ENCODE data around the gene BCOR. TPM values are rescaled to one million over a fixed set of nuclear protein-coding genes. Genes with fewer than 3 reads are reported as not detected.

The BCOR gene
- polyA plus RNA-seq, 1 of the 3 experiments (the other 2 are of a cell fraction) = 8.8 TPM

- Histone ChIP-seq H3K9me2 (no peaks in the 10 kb centered on the region), H3K9me3 (no peaks in the 10 kb centered on the region), H3K79me2 (ENCODE audit: insufficient read depth) (peaks cover 52% of the 10 kb centered on the region), H3K36me3 (replicated peaks in 1 of 2; ENCODE audit: control insufficient read depth in 1 of 2, insufficient read depth in 2 of 2, low read length in 1 of 2) (peaks cover 0 to 12% of the 10 kb centered on the region in 2 experiments), H3F3A (replicated peaks; ENCODE audit: insufficient read depth) (no peaks in the 10 kb centered on the region), H3K27me3 (ENCODE audit: insufficient read depth) (peaks cover 9% of the 10 kb centered on the region; the same call in 1 of the 2 replicates), H3K4me2 (no peak overlapping the region), H3K4me3 (ENCODE audit: low read depth in 2 of 2, low read length in 1 of 2) (no peak overlapping the region), H3K9ac (no peak overlapping the region), H2AFZ (ENCODE audit: low read depth) (no peak overlapping the region), H3K4me1 (ENCODE audit: control insufficient read depth in 1 of 2, insufficient read depth in 2 of 2, low read depth in 1 of 2, low read length in 1 of 2) (peaks cover 0 to 58% of the 10 kb centered on the region in 2 experiments; a peak in 1 of 4 replicates), H4K20me1 (ENCODE audit: insufficient read depth) (peaks cover 54% of the 10 kb centered on the region), H3K27ac (ENCODE audit: low read depth in 2 of 2, low read length in 1 of 2) (peak overlapping the region in 1 of 2 experiments; percentile 55; a peak in 1 of 4 replicates)
- POLR2A ChIA-PET = no interaction called here
- WGBS (ENCODE audit: low lambda C conversion rate) = 36% methylated on average over 4 of the region's 9 CpGs
- CTCF ChIA-PET = no interaction called here
- no peak for DNase-seq
- TF ChIP-seq SIN3A (IDR thresholded peaks at IDR 0.05; ENCODE audit: borderline replicate concordance, low read depth, low read length) = no peak
- no peak for TF ChIP-seq YY1 (IDR thresholded peaks at IDR 0.05; ENCODE audit: low read depth)
- 0 out of 2 replicates have a peak, but pooled peaks have one; percentile 12 for TF ChIP-seq CTCF (IDR thresholded peaks at IDR 0.05)
- TF ChIP-seq RCOR1 (IDR thresholded peaks at IDR 0.05; ENCODE audit: low read length) = no peak
These were observed 18.2 kb downstream of the BCOR start for GRCh38 chrX:40079572-40079971.

GRCh38 chrX:40078489-40079227 is 19.1 kb downstream of the BCOR start:
- no peaks in the 10 kb centered on the region for H3K9me3 ChIP-seq
- POLR2A ChIA-PET = no interaction called here
- H3K27me3 ChIP-seq (ENCODE audit: insufficient read depth) = peaks cover 9% of the 10 kb centered on the region; the same call in 1 of the 2 replicates
- peaks cover 43% of the 10 kb centered on the region for H3K79me2 ChIP-seq (ENCODE audit: insufficient read depth)
- CTCF ChIA-PET = interaction anchor here (1.4 kb wide), 1 partner anchor 9 kb away, joined by 3 read pairs; no protein-coding TSS in a partner anchor
- TF ChIP-seq RAD21 (IDR thresholded peaks at IDR 0.05; ENCODE audit: low read length) = no peak
- no peak for TF ChIP-seq EZH2phosphoT487 (IDR thresholded peaks at IDR 0.05; ENCODE audit: borderline replicate concordance, low read depth)
- no peak for TF ChIP-seq JUND (IDR thresholded peaks at IDR 0.05)
- no peak for TF ChIP-seq MXI1 (IDR thresholded peaks at IDR 0.05; ENCODE audit: low read depth, low read length)
- TF ChIP-seq FOSL2 (IDR thresholded peaks at IDR 0.05; ENCODE audit: borderline replicate concordance, low read depth) = no peak
- no peak for TF ChIP-seq MAX (IDR thresholded peaks at IDR 0.05; ENCODE audit: low read depth)
- no peak for TF ChIP-seq RXRA (IDR thresholded peaks at IDR 0.05; ENCODE audit: borderline replicate concordance, low read depth)
- no peak for TF ChIP-seq FOXJ3 (CRISPR knock-in tag; IDR thresholded peaks at IDR 0.05)
- no peak for TF ChIP-seq TAF1 (IDR thresholded peaks at IDR 0.05; ENCODE audit: borderline replicate concordance, low read depth, low read length)
- no peak for TF ChIP-seq NFIC (IDR thresholded peaks at IDR 0.05; ENCODE audit: borderline replicate concordance)
- no peak for TF ChIP-seq GATA2 (CRISPR knock-in tag; IDR thresholded peaks at IDR 0.05)
- H3K36me3 ChIP-seq (replicated peaks in 1 of 2; ENCODE audit: control insufficient read depth in 1 of 2, insufficient read depth in 2 of 2, low read length in 1 of 2) = peaks cover 0 to 16% of the 10 kb centered on the region in 2 experiments
- H3K9me2 ChIP-seq = no peaks in the 10 kb centered on the region
- no peak overlapping the region for H2AFZ ChIP-seq (ENCODE audit: low read depth)
- WGBS (ENCODE audit: low lambda C conversion rate) = 42% methylated on average over 22 of the region's 24 CpGs
- DNase-seq = no peak
- H3K4me2 ChIP-seq = no peak overlapping the region
- H3K9ac ChIP-seq = no peak overlapping the region
- H3K27ac ChIP-seq (ENCODE audit: low read depth in 2 of 2, low read length in 1 of 2) = peak overlapping the region in 1 of 2 experiments; percentile 55; a peak in 1 of 4 replicates
- H3K4me1 ChIP-seq (ENCODE audit: control insufficient read depth in 1 of 2, insufficient read depth in 2 of 2, low read depth in 1 of 2, low read length in 1 of 2) = peaks cover 0 to 50% of the 10 kb centered on the region in 2 experiments; a peak in 1 of 4 replicates
- no peak overlapping the region for H3K4me3 ChIP-seq (ENCODE audit: low read depth in 2 of 2, low read length in 1 of 2)
- peaks cover 45% of the 10 kb centered on the region for H4K20me1 ChIP-seq (ENCODE audit: insufficient read depth)
- H3F3A ChIP-seq (replicated peaks; ENCODE audit: insufficient read depth) = no peaks in the 10 kb centered on the region
